Body of pancreas (tissue), 4 donors: Measurements from ENCODE around the gene DTNB.

Experiments
- CTCF ChIP-seq, 7 experiments: fragments of 450-650 bp in 4 of 7; fragments of 200-600 bp in 3 of 7; sonication (generic) in 3 of 7; IDR thresholded peaks; one replicate each; pipeline ENCODE4 v1.5.1; 2016 to 2019; ENCODE audit warnings: antibody characterized with exemption in 7 of 7
- POLR2A ChIP-seq, 3 donors: fragments of 450-650 bp; IDR thresholded peaks; one replicate each; pipeline ENCODE4 v1.6.1; 2016; ENCODE audit warnings: antibody characterized with exemption in 3 of 3, mild to moderate bottlenecking in 2 of 3

GRCh38 chr2:25557179-25558036, 116.0 kb downstream of the DTNB start:
- no peak for TF ChIP-seq CTCF (IDR thresholded peaks at IDR 0.05)
- no peak for TF ChIP-seq POLR2A (IDR thresholded peaks at IDR 0.05)
